IPS-NIHi7 (cell line): ENCODE results near the gene PRG2.
"Not testable (repeated sequence)": the region's sequence is repeated elsewhere in the genome, so short reads cannot be mapped to it uniquely, and the experiment has no call there.

Source experiments
- DNase-seq: peaks from one replicate; pipeline ENCODE4 v3.0.0; 2012; ENCODE audit warnings: mixed read lengths; ENCODE audit errors: extremely low spot score

Gene PRG2

GRCh38 chr11:57419146-57419545 lies 28.7 kb upstream of the PRG2 start:
- no peak for DNase-seq

DNA sequence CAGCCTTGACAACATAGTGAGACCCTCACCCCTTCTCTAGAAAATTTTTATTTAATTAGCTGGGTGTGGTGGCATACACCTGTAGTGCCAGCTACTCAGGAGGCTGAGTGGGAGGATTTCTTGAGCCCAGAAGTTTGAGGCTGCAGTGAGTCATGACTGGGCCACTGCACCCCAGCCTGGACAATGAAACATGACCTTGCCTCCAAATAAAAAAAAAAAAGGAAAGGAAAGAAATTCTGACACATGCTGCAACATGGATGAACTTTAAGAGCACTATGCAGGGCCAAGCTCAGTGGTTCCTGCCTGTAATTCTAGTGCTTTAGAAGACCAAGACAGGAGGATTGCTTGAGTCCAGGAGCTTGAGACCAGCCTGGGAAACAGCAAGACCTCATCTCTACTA lies 27.7 kb upstream of the PRG2 start:
- DNase-seq: no peak

- no peak for DNase-seq
These were observed 26.6 kb upstream of the PRG2 start for GRCh38 chr11:57417056-57417455.

DNA sequence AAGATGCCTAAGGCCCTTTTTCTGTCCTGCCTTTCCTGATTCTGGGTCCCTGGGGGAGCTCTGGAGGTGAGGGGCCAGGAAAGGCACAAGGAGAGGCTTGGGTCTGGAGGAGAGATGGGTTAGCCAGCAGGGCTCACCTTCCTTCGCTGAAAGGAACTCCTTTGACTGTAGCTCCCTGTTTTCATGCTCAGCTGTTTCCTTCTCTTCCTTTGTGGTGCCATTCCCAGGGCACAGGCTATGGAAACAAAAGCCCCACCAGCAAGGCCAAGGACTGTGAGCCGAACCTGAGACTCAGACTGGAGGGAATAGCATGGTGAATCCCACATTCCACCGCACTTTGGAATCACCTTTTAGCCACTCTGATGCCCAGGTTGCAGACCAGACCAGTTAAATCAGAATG lies 26.0 kb upstream of the PRG2 start:
- DNase-seq: no peak

DNA sequence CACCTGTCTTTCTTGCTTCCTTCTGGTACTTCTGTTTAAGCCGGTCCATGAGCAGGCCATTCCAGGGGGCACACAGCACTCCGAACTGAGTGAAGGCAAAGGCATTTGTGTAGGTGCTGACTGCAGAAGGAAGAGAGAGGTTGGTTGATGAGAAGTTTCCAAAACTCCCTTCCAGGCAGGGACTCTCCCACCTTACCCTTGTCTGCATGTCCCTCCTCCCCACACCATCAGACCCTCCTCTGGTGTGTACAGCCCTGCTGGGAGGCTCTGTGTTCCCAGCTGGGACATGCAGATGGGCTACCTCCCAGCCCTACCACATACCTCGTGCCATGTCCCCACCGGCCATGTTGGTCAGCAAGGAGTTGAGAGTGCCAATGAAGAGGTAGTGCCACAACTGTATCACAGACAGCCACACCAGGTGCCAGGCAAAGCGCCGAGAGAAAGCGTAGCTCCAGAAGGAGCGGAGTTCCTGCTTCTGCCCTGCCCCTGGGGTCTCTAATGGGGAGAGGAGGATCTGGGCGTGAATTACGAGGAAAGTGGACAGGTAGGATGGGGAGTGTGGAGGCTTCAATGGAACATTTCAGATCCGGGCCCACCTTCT lies 24.3 kb upstream of the PRG2 start:
- no peak for DNase-seq

GRCh38 chr11:57413681-57414080 lies 23.2 kb upstream of the PRG2 start:
- DNase-seq: no peak

- DNase-seq: no peak
These were observed 19.8 kb upstream of the PRG2 start for GRCh38 chr11:57410287-57410686.

- DNase-seq: no peak
These were observed 19.1 kb upstream of the PRG2 start for GRCh38 chr11:57409321-57410100.

GRCh38 chr11:57408771-57409170 lies 18.3 kb upstream of the PRG2 start:
- no peak for DNase-seq

DNA sequence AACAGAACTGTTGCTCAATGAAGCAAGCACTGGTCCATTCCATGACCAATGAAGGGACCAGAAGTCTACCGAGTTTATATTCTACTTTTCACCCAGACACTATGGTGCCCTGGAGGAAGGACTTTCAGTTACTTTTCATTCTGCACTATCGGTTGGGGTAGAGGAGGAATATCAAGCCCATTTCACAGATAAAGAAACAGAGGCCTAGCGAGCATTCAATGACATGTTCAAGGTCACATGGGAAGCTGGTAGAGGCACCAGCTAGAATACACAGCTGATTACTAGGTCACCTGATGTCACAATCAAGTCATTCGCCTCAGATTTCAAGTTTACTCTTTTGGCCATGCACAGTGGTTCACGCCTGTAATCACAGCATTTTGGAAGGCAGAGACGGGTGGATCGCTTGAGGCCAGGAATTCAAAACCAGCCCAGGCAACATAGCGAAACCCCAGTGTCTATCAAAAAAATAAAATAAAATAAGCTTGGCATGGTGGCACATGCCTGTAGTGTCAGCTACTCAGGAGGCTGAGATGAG lies 17.6 kb upstream of the PRG2 start:
- no peak for DNase-seq

DNA sequence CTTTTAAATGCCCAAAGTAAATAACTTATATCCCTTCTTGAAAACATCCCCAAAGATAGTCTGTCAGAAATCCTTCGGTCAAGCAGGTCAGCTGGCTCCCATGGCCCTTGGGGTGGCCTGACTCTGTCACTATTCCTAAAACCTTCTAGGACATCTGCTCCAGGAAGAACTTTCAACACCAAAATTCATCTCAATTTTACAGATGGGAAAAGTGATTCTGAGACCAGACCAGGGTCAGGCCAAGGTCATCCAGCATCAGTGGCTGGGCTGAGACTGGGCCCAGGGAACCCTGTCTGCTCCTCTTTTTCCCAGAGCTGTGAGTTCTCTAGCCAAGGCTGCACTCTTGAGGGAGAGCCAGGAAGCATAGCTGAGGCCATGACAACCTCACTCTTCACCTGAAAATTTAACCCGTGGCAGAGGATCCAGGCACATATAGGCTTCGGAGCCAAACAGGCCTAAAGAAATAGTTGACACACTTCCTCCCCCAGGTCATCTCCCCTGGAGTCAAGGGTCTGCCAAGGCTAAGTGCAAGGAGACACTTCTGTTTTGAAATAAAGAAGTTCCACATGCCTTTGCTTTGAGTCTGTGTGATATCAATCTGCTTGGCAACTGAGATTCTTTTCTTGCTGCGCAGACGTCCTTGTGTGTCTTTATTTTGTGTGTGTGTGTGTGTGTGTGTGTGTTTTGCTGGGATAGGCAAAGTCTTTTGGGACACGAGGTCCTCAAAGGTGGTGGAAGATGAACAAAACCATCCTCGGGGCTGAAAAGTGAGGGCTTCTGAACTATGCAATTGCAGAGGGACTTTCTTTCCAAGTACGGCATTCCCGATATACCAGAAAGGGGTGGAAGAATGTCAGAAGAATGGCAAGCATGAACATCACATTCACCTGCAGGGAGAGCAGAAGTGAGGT lies 16.8 kb upstream of the PRG2 start:
- no peak for DNase-seq

GRCh38 chr11:57406337-57406904 lies 16.0 kb upstream of the PRG2 start:
- no peak for DNase-seq

DNA sequence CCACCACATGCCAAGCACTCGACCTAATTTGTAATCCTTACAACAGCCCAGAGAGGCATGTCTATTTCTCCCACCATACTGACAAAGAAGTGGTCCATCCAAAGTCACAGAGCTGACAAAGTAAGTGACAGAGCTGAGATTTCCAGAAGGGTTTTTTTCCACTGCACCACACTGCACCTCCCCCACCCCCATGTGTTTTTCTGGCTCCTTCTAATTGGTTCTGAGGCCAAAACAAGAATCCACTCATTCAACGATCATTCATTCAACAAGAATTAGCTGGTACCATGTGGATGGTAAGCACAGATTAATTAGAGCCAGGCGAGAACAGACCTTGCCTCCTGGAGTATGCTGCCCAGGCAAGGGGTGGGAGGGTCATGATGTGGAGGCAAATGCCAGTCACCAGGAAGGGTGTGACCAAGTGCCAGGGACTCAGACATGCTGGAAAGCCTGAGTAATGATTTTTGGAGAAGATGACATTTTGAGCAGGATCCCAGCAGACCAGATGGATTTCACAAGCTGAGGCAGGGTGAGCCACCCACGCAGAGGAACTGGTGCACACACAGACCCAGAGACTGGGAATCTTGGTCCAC lies 14.9 kb upstream of the PRG2 start:
- DNase-seq: no peak

DNA sequence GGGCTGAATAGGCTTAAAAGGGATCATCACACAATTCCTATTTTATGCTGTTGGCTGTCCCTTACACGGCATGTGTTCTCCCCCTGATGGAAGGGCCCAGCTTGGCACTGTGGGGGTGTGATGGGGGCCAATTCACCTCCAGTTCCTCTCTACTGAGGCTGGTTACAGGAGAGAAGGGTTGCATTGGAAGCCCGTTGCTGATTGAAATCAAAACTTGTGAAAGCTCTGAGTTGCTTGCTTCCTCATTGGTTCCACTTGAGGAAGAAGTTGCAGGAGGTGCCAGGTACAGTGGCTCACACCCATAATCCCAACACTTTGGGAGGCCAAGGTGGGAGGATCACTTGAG lies 13.3 kb upstream of the PRG2 start:
- no peak for DNase-seq

GRCh38 chr11:57403003-57403801 lies 12.8 kb upstream of the PRG2 start:
- DNase-seq: not testable (repeated sequence)

GRCh38 chr11:57402188-57403002 lies 11.9 kb upstream of the PRG2 start:
- DNase-seq: peak; percentile 40

GRCh38 chr11:57399972-57400578 lies 9.6 kb upstream of the PRG2 start:
- DNase-seq: no peak

GRCh38 chr11:57399221-57399620 lies 8.8 kb upstream of the PRG2 start:
- no peak for DNase-seq

DNA sequence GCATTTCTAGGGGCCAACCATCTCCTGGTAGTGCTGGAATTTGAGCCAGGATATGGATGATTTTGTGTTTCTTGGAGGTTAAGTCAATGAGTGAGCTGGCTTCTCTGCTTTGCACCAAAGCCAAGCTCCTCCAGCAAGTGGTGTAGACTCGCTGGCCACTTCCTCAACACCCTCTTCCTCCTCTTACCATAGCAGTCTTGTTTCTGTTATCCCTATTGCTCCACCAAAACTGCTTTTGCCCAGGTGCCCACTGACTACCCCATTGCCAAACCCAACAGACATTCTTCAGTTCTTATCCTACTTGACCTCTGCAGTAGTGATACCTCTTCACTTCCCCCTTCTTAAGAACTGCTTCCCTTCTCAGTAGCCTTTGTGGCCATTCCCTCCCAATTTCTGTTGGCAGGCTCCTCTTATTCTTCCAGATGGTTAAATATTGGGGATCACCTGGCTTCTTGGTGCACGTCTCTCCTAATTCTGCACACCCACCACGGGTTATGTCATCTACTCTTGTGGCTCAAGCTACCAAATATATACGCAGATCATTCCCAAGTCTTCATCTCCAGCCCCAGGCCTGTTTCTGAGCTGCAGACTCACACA lies 7.0 kb upstream of the PRG2 start:
- DNase-seq: no peak
